Fibroblast of skin of scalp (primary cell): ENCODE measurements around the gene TMCC3.
A peak's percentile ranks its signal among the peaks of the same experiment; 100 is the strongest.
"Not testable (repeated sequence)": the region's sequence is repeated elsewhere in the genome, so short reads cannot be mapped to it uniquely, and the experiment has no call there.

Experiments
- DNase-seq: peaks from one replicate; pipeline ENCODE4 v3.0.0-alpha.2; 2013

Gene TMCC3

GRCh38 chr12:94601307-94601706 lies 49.0 kb downstream of the TMCC3 start:
- DNase-seq: not testable (repeated sequence)

- DNase-seq: no peak
These were observed 51.2 kb downstream of the TMCC3 start for GRCh38 chr12:94599189-94599588.

GRCh38 chr12:94597268-94597667 lies 53.1 kb downstream of the TMCC3 start:
- no peak for DNase-seq

- DNase-seq: no peak
These were observed 53.8 kb downstream of the TMCC3 start for GRCh38 chr12:94596596-94596995.

GRCh38 chr12:94595152-94595551 lies 55.2 kb downstream of the TMCC3 start:
- no peak for DNase-seq

GRCh38 chr12:94594443-94594825 lies 55.9 kb downstream of the TMCC3 start:
- DNase-seq: no peak

- DNase-seq: no peak
These were observed 56.4 kb downstream of the TMCC3 start for GRCh38 chr12:94593822-94594442.

- DNase-seq: not testable (repeated sequence)
These were observed 57.6 kb downstream of the TMCC3 start for GRCh38 chr12:94592723-94593122.

- DNase-seq: no peak
These were observed 58.3 kb downstream of the TMCC3 start for GRCh38 chr12:94592080-94592479.

GRCh38 chr12:94590428-94590827 lies 59.9 kb downstream of the TMCC3 start:
- no peak for DNase-seq

- DNase-seq: no peak
These were observed 60.8 kb downstream of the TMCC3 start for GRCh38 chr12:94589591-94590001.

GRCh38 chr12:94588346-94588745 lies 62.0 kb downstream of the TMCC3 start:
- DNase-seq: no peak

- no peak for DNase-seq
These were observed 62.8 kb downstream of the TMCC3 start for GRCh38 chr12:94587266-94588241.

GRCh38 chr12:94586589-94587259 lies 63.6 kb downstream of the TMCC3 start:
- DNase-seq: no peak

GRCh38 chr12:94585626-94586025 lies 64.7 kb downstream of the TMCC3 start:
- DNase-seq: no peak

- DNase-seq: no peak
These were observed 66.0 kb downstream of the TMCC3 start for GRCh38 chr12:94584377-94584776.

- no peak for DNase-seq
These were observed 67.8 kb downstream of the TMCC3 start for GRCh38 chr12:94582591-94582990.

- no peak for DNase-seq
These were observed 74.5 kb downstream of the TMCC3 start for GRCh38 chr12:94575645-94576403.

GRCh38 chr12:94575024-94575423 lies 75.3 kb downstream of the TMCC3 start:
- no peak for DNase-seq

GRCh38 chr12:94571556-94571955 lies 78.8 kb downstream of the TMCC3 start:
- DNase-seq: peak; percentile 31

GRCh38 chr12:94570161-94570560 lies 80.2 kb downstream of the TMCC3 start:
- DNase-seq: no peak

- no peak for DNase-seq
These were observed 82.6 kb downstream of the TMCC3 start for GRCh38 chr12:94567761-94568160.

- DNase-seq: no peak
These were observed 84.0 kb downstream of the TMCC3 start for GRCh38 chr12:94566345-94566744.
